GM19043 (cell line): ENCODE results near the gene CRTC1.

Experiments used
- ATAC-seq: cut with Tn5 transposase; IDR thresholded peaks from one replicate; pipeline ENCODE4 v1.9.1; 2021; ENCODE audit warnings: low read depth; ENCODE audit not compliant: unreplicated experiment

Gene CRTC1

DNA sequence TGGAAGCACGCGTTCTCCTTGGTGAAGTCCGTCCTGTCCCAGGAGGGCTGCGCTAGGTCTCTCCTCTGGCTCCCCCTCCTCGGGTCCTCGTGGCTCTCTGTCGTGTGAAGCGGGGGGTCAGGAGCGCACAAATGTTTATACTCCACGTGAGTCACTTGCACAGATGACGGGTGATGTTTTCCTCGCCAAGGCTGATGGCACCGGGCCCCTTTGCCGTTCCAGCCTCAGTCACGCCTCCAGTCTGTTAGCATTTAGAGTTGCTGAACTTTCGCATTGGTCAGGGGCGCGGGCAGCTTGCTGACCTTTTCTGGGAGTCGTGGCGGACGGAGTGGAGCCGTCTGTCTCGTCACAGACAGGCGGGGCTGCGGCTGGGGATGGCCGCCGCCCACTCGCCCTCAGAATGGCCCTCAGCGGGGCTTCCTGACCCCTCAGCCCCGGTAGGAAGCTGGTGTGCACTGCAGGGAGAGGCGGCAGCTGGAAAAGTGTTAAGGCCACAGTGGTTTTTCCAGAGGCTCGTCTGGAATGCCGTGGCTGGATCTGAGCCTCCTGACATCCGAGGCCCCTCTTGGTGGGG is 32.9 kb upstream of the CRTC1 start:
- no peak for ATAC-seq

DNA sequence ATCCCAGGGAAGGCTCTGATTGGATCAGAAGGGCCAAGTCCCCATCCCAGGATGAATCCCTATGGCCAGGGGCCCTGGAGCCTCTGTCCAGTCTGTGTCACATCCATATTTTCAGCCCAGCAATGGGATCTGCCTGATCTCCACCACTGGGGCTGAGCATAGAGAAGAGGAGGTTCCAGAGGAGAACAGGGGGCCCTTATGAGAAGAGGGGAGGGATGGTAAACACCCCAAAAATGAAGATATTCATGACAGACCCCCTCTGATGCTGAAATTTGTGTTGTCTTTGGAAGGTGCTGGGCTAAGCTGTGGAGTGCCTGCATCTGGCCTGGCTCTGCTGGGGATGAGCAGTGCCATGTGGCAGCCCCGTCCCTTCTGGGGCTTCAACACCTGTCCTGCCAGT is 32.2 kb upstream of the CRTC1 start:
- ATAC-seq, result no peak

DNA sequence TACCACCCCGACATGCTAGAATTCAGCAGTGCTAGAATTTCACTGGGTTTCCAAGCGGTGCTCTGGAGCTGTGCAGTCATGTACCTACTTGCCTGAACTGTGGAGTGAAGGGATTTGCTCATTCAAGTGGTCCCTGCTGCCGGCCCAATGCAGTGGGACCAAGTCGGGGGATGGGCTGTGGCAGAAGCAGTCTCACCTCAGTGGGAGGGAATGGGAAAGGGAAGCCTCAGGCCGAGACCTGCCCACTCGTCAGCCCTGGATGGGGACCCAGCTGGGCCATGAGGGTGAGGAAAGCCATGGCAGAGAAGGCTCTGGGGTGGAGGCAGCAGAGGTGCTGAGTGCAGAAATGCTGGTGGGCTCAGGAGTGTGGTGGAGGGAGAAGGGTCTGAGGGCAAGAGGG is 31.7 kb upstream of the CRTC1 start:
- no peak for ATAC-seq

DNA sequence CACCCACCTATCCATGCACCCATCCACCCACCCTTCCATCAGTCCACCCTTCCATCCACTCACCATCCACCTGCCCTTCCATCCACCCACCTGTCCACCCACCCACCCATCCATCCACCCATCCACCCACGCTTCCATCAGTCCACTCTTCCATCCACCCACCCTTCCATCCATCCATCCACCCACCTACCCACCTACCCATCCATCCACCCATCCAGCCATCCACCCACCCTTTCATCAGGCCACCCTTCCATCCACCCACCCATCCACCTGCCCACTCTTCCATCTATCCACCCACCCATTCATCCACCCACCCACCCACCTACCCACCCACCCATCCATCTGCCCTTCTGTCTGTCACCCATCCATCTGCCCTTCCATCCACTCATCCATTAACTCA is 29.6 kb upstream of the CRTC1 start:
- ATAC-seq, result no peak

DNA sequence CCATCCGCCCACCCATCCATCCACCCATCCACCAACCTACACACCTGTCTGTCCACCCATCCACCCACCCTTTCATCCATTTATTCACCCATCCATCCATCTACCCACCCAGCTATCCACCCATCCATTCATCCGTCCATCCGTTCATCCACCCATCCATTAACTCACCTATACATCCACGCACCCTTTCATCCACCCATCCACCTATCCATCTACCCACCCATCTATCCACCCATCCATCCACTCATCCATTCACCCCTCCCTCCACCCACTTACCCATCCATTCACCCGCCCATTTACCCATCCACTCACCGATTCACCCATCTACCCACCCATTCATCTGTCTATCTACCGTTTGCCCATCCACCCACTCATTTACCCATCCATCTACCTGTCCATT is 29.0 kb upstream of the CRTC1 start:
- no peak for ATAC-seq

DNA sequence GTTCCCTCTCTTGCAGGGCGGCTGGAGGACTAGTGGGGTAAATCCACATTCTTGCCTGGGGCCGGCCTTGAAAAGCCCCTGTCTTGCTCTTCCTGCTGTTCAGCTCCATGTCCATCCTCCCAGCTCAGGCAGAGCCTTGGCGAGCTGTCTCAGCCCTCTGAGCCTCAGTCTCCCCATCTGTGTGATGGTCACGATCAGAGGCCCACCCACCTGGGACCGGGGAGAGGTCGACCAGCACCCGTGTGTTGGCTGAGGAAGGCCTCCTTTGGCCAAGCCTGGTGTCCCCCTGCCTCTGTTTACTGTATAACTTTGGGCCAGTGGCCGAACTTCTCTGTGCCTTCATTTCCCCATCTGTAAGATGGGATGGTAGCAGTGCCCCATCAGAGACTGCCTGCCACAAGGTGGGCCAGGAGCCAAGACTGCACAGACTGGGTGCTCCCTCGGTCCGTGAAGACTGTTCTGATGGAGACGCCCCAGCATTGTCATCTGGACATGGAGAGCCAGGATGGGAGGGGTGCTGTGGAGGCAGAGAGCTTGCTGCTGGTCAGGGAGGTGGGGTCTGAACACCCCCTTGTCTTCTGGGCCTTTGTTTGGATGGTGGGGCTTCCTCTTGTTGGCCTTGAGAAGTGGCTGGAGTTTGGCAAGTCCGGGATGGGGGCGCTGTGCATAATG is 28.2 kb upstream of the CRTC1 start:
- ATAC-seq, result no peak

DNA sequence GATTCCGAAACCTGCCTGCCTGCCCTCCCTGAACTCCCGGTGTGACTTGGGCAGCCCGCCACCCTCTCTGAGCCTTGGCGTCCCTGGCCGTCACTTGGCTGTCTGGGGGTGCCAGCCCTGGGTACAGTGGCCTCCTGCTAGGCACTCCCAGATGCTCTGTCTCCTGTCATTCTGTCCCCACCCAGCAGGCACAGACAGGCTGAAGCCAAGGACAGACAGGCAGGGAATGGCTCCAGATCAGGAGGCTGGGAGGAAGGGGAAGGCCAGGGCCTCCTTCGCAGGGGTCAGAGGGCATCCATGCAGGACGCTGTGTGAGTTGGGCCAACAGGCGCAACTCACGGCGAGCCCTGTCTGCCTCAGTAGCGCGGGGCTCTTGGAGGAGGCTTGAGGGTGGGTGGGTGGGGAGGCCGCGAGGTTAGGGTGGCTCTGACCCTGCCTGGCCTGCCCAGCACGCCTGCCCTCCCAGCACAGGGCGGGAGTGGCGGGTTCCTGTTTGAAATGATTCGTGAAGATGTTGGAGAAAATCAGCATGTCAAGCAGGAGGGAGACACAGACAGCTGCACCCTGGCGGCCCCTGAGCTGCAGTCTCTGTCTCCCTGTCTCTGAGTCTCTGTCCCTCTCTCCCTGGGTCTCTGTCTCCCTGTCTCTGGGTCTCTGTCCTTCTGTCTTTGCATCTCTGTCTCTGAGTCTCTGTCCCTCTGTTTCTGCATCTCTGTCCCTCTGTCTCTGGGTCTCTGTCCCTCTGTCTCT is 27.0 kb upstream of the CRTC1 start:
- no peak for ATAC-seq

DNA sequence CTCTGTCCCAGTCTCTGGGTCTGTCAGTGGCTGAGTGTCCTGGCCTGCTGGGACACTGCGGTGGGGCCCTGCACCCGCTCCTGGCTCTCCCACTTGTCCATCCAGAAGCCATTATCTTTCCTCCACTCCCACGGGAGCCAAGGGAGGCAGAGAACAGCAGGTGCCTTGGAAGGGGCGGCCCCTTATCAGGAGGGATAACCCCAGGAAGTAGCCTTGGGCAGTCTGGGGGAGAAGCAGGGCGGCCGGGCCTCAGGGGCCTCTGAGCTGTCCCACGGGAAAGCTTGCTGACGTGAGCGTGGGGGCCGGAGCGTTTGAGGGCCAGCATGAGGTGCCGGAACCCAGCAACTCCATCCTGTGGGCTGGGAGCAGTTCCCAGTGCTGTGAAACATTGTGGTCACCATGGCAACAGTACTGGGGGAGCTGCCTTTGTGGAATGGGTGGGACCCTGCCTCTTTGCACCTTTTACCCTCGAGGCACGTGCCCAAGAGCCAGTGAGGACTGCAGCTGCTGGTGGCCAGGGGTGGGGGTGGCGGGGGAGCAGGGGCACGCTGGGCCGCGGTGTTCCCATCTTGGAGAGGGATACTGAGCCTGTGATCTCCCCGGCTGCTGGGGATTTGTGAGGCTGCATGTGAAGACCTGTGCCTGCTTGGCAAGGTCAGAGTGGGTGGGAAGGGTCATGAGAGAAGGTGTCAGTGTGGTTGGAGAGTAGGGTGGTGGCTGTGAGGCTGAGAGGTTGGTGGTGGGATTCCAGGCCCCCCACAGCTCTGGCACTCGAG is 25.7 kb upstream of the CRTC1 start:
- ATAC-seq, result no peak

DNA sequence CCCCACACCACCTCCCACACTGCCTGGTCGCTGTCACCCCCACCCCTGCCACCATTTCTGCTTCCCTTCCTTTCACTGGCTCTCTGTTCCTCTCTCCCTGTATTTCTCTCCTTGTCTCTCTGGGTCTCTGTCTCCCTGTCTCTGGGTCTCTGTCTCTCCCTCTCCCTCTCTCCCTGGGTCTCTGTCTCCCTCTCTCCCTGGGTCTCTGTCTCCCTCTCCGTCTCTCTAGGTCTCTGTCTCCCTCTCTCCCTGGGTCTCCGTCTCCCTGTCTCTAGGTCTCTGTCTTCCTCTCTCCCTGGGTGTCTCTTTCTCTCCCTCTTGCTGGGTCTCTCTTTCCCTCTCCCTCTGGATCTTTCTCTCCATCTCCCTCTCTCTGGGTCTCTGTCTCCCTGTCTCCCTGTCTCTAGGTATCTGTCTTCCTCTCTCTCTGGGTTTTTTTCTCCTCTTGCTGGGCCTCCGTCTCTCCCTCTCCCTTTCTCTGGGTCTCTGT is 25.1 kb upstream of the CRTC1 start:
- ATAC-seq, result no peak

DNA sequence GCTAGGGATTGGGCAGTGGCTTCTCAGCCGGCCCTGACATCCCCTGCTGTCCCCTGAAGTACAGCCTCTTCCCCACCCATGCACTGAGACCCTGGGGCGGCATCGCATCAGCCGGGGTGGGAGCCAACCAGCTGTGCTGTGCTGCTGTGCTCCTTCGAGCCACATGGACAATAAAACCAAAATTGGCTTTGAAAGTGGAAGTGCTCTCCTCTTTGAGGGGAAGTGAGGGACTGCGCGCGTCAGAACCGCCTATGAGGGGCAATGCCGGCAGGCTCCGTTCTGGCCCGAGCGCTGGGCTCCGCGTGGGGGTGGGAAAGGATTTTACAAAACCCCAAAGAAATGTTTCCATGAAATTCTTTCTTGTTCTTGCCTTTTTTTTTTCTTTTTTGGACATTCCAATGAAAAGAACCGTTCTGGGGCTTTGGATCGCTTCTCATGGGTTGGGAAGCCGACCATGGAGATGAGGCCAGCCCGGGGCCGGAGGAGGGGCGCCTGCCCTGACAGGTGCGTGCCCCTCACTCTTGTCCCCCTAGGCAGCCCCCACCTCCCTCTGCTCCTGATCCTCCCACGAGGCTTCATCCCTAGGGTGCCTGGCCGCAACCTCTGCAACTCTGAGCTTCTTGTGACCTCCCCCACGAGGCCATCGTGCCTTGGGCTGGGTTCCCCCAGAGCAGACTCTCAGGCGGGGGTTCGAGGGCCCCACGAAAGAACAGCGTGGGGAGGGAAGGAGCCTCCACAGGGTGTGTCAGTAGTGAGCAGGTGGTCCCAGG is 24.0 kb upstream of the CRTC1 start:
- no peak for ATAC-seq

DNA sequence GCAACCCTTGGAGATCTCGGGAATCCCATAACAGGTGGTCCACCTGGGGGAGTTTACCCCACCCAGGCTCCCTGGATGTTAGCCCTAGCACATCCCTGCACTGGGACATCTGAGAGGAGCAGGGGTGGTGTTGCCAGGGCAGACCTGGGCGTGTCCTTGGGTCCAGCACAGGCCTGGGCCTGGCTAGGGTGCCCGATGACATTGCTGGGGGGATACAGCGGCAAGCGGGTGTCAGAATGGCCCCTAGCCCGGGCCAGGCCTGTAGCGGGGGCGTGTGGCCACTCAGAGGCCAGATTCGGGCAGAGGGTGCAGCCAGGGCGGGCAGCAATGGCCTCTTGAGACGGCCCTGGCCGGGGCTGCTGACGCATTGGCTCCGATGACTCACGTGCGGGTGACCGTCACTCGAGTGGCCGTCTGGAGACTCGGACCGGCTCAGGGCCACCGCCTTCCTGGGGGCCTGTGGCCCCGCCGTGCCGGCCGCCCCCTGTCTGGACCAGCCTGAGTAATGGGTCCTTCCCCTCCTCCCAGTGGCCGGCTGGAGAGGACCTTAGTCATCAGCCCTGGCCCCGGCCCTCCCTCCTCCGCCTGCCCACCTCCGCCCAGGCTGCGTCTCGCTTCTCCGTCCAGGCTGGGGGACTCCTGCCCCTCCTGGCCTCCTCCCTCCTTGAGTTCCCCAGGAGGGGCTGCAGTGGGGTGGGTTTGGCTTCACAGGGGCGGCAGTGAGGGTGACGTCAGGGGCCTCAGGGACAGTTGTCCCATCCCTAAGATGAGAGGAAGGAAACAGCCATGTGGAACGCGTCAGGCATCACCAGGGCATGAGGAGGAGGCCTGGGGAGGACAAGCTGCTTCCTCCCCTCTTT is 23.2 kb upstream of the CRTC1 start:
- ATAC-seq, result no peak

DNA sequence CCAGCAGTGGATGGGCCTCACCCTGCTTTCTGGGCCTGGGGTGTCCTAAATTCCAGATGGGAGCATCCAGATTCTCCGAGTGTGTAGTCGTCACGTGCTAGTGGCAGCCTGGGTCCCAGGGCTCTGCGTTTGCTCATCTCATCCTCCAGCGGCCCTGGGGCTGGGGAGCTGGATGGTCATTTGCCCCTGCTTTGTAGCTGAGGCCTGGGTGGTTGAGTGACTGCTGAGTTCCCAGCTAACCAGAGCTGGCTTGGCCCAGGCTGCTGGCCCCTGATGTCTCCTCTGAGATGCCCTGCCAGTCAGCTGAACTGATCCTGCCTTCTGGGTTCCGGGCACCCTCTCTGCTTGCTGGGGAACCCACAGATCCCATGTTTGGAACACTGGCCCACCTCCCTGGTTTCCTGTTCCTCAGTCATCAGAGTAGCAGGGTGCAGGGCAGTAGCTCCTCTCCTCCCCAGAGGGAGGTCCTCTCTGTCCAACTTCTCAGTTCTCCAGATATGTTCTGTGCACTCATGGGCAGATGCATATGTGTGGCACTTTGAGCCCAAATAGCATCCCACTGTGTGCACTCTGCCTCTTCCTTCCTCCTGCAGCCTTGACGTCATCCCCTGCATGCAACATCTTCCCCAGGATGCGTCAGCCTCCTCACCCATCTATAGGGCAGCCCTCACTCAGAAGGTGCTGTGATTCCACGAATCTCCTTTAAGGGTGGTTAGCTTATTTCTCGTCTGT is 22.4 kb upstream of the CRTC1 start:
- ATAC-seq, result no peak

DNA sequence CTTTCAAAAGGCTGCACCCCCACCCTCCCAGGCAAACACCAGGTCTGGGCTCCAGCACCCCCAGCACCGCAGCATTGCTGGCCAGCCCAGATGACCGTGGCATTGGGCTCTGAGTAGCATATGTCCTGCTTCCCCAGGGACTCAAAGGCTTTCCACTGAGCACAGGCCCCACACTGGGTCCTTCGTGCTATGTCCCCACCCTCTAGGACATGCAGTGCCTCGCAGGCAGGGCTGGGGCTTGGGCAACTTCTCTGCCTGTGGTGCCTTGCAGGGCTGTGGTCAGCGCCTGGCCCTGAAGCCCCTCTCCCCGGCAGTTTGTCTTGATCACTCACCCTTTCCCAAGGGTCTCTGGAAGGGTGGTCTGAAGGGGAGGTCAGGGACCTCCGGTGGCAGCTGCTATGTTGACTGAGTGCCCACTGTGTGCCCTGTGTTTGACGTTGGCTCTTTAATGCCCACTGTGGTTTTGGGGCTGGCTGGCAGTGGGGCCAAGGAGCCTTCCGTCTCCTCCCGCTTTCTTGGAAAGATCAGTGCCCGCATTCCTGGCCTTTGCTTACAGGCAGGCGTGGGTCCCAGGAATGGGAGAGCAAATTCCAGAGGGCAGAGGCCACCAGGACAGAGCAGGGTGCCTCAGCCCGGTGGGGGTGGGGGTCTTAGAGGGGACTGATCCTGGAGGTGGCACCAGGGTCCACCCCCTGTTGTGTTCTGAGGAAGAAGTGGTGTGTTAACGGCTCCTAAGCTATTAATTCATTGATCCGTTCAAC is 20.3 kb upstream of the CRTC1 start:
- no peak for ATAC-seq

DNA sequence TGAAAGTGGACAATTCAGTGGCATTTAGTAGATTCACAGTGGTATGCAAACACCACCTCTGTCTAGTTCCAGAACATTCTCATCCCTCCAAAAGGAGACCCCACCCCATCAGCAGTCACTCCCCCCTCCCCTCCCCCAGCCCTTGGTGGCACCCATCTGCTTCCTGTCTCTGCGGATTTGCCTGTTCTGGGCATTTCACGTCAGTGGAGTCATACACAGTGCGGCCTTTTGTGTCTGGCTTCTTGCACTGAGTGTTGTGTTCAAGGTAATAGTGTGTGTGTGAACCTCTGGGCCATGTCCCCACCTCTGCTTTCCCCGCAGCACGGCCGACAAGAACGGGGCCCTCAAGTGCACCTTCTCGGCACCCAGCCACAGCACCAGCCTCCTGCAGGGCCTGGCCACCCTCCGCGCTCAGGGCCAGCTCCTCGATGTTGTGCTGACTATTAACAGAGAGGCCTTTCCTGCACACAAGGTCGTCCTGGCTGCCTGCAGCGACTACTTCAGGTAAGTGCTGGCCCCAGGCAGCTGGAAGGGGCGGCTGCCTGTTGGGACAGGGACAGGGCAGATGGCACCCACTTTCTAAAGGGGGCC is 19.4 kb upstream of the CRTC1 start:
- ATAC-seq, result no peak

DNA sequence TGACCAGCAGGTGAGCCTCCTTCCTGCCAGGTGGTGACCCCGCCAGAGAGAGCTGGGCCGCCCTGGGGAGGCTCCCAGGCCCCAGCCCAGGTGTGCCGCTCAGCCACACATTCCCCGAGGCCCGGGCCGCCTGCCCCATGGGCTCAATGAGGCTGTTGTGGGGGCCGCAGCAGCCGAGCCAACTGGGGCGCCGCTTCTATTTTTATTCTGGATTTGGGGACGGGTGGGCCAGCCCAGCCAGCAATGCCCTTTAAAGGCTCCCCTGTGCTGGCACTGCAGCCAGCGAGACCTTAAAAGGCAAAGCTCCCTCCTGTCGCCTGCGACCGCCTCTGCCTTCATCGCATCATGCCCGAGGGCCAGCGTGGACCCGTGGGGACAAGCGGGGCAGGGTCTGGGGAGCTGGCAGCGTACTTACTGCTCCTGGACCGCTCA is 17.7 kb upstream of the CRTC1 start:
- ATAC-seq, result no peak

DNA sequence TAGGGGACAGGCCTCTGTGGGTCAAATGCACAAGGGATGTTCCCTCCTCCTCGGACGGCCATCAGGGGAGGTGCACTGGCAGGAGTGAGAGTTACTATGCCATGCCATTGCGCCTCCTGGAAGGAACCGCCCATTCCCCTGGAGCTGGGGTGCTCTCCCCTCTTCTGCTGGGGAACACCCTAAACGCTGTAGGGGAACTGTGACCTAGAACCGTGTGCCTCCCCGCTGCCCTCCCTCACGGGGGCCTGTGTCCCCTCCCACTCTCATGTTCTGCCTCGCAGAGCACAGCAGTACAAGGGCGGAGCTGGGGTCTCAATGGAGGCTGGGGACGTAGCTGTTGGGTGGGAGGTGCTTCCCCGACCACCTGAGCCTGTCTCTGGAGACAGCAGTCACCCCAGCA is 17.2 kb upstream of the CRTC1 start:
- ATAC-seq, result no peak

DNA sequence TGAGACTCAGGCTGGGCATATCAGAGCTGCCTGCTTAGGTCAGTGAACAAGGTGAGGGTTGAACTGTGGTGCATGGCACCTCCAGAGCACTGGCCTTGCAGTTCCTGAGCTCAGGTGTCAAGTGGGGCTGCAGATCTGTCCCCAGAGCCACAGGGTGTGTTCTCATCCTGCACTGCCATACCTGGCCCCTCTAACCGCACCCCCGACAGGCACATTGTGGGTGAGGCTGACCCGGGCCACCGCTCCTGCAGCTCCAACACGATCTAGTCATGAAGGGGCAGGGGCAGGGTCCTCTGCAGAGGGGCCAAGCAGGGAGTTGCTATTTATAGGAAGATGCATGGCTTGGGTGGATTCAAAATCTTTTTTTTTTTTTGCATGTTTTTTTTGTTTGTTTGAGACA is 16.7 kb upstream of the CRTC1 start:
- ATAC-seq, result no peak
